PC-9 (cell line): ENCODE measurements around the gene AGAP1.

Experiments
- EZH2 ChIP-seq: fragments of 200-600 bp; sonication (generic); IDR thresholded peaks from 2 replicates; pipeline ENCODE4 v1.8.0; 2017; ENCODE audit warnings: antibody characterized with exemption, low read depth
- TF ChIP-seq, protein P1 (sequence below): fragments of 200-600 bp; sonication (generic); conservative IDR thresholded peaks from 2 replicates; pipeline ENCODE4 v1.6.1; 2017; ENCODE audit warnings: mixed run types, antibody characterized with exemption, mild to moderate bottlenecking, moderate library complexity

DNA sequence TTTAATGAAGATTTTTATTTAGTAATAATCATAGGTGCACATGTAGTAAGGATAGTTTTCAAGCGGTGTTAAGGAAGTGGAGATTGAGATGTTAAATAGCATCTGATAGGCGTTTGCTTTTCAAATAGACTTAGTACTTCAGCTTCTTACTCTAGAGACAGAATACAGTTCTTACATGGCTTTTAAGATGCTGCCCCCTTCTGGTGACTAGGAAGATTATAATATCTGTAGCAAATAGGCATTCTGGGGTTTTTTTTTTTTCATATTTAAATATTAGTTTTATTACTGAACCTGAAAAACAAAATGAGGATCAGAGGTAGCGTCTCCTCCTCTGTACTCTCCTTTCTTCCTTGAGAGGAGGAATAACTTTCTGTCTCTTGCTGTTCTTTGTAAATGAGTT, 100.2 kb downstream of the AGAP1 start:
- TF ChIP-seq, protein P1, sequence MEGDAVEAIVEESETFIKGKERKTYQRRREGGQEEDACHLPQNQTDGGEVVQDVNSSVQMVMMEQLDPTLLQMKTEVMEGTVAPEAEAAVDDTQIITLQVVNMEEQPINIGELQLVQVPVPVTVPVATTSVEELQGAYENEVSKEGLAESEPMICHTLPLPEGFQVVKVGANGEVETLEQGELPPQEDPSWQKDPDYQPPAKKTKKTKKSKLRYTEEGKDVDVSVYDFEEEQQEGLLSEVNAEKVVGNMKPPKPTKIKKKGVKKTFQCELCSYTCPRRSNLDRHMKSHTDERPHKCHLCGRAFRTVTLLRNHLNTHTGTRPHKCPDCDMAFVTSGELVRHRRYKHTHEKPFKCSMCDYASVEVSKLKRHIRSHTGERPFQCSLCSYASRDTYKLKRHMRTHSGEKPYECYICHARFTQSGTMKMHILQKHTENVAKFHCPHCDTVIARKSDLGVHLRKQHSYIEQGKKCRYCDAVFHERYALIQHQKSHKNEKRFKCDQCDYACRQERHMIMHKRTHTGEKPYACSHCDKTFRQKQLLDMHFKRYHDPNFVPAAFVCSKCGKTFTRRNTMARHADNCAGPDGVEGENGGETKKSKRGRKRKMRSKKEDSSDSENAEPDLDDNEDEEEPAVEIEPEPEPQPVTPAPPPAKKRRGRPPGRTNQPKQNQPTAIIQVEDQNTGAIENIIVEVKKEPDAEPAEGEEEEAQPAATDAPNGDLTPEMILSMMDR = peak; percentile 96
- no peak for TF ChIP-seq EZH2
